Vagina (tissue), 2 donors: ENCODE measurements around the gene MMP10. TPM values are rescaled to one million over a fixed set of nuclear protein-coding genes. Genes with fewer than 3 reads are reported as not detected.

Experiments used
- DNase-seq, 2 donors: peaks; one replicate each; pipeline ENCODE4 v3.0.0-alpha.2; 2017; ENCODE audit errors: extremely low spot score in 2 of 2
- H3K27ac ChIP-seq: fragments of 200-600 bp; sonication (generic); one replicate; pipeline ENCODE4 v1.5.1; 2019
- H3K27me3 ChIP-seq: fragments of 200-600 bp; sonication (generic); one replicate; pipeline ENCODE4 v1.5.1; 2019
- H3K36me3 ChIP-seq, 2 donors: fragments of 200-600 bp; sonication (generic); one replicate each; pipeline ENCODE4 v1.5.1; 2017 to 2019
- H3K4me1 ChIP-seq: fragments of 200-600 bp; sonication (generic); one replicate; pipeline ENCODE4 v1.5.1; 2019
- H3K4me3 ChIP-seq, 2 donors: fragments of 200-600 bp; sonication (generic); 1 replicate in 1 of 2; 2 replicates in 1 of 2; pipeline ENCODE4 v1.5.1; 2016 to 2019
- H3K9me3 ChIP-seq: fragments of 200-600 bp; sonication (generic); one replicate; pipeline ENCODE4 v1.5.1; 2019
- CTCF ChIP-seq, 3 experiments: fragments of 450-650 bp in 2 of 3; fragments of 200-600 bp in 1 of 3; sonication (generic) in 1 of 3; IDR thresholded peaks; one replicate each; pipeline ENCODE4 v1.5.1; 2017 to 2019; ENCODE audit warnings: antibody characterized with exemption in 3 of 3, mild to moderate bottlenecking in 2 of 3, moderate library complexity in 2 of 3
- POLR2A ChIP-seq, 2 donors: fragments of 450-650 bp; IDR thresholded peaks; one replicate each; pipeline ENCODE4 v1.6.1; 2017; ENCODE audit warnings: antibody characterized with exemption in 2 of 2, mild to moderate bottlenecking in 2 of 2, moderate library complexity in 2 of 2
- POLR2AphosphoS5 ChIP-seq, 2 donors: sonication (generic); formaldehyde crosslinking; IDR thresholded peaks; one replicate each; pipeline ENCODE4 v1.9.0; 2017; ENCODE audit warnings: antibody characterized with exemption in 2 of 2, mild to moderate bottlenecking in 2 of 2, low read depth in 1 of 2; ENCODE audit not compliant: insufficient read depth in 1 of 2
- intact Hi-C: fragments of 100-400 bp; cut with DNase I; formaldehyde crosslinking; loops from one replicate; pipeline ENCODE4 v1.15.1; 2023
- total RNA-seq: library from RNA; depleted of rRNA; stranded (reverse); fragments of >200 nt; gene quantifications from one replicate; pipeline ENCODE4 v1.2.3, GENCODE V29; 2016

MMP10 gene
- total RNA-seq, 1 donor from 2014 or later, result not detected

GRCh38 chr11:102802341-102802740 lies 21.9 kb upstream of the MMP10 start:
- Histone ChIP-seq H3K4me1 (no peaks in the 10 kb centered on the region), H3K9me3 (no peaks in the 10 kb centered on the region), H3K36me3 (no peaks in the 10 kb centered on the region), H3K27me3 (no peaks in the 10 kb centered on the region), H3K27ac (no peak overlapping the region), H3K4me3 (no peak overlapping the region)
- no peak for DNase-seq
- intact Hi-C loops, result no loop called here
- TF ChIP-seq POLR2AphosphoS5 (IDR thresholded peaks at IDR 0.05; ENCODE audit: insufficient read depth in 1 of 2, low read depth in 1 of 2) (no peak), CTCF (IDR thresholded peaks at IDR 0.05) (no peak)

GRCh38 chr11:102800767-102801166 lies 20.3 kb upstream of the MMP10 start:
- H3K4me3 ChIP-seq, result no peak overlapping the region
- H3K27ac ChIP-seq, result no peak overlapping the region
- no peaks in the 10 kb centered on the region for H3K36me3 ChIP-seq
- H3K4me1 ChIP-seq, result no peaks in the 10 kb centered on the region
- intact Hi-C loops, result no loop called here
- no peak for TF ChIP-seq POLR2AphosphoS5 (IDR thresholded peaks at IDR 0.05; ENCODE audit: insufficient read depth in 1 of 2, low read depth in 1 of 2)
- TF ChIP-seq CTCF (IDR thresholded peaks at IDR 0.05), result no peak
- TF ChIP-seq POLR2A (IDR thresholded peaks at IDR 0.05), result no peak
- no peaks in the 10 kb centered on the region for H3K9me3 ChIP-seq
- no peak for DNase-seq
- no peaks in the 10 kb centered on the region for H3K27me3 ChIP-seq

GRCh38 chr11:102799681-102800340 lies 19.4 kb upstream of the MMP10 start:
- TF ChIP-seq POLR2A (IDR thresholded peaks at IDR 0.05) (no peak), POLR2AphosphoS5 (IDR thresholded peaks at IDR 0.05; ENCODE audit: insufficient read depth in 1 of 2, low read depth in 1 of 2) (no peak), CTCF (IDR thresholded peaks at IDR 0.05) (no peak)
- no peaks in the 10 kb centered on the region for H3K9me3 ChIP-seq
- no peak overlapping the region for H3K4me3 ChIP-seq
- H3K4me1 ChIP-seq, result no peaks in the 10 kb centered on the region
- H3K36me3 ChIP-seq, result no peaks in the 10 kb centered on the region
- no peak overlapping the region for H3K27ac ChIP-seq
- DNase-seq, result no peak
- intact Hi-C loops, result no loop called here
- H3K27me3 ChIP-seq, result no peaks in the 10 kb centered on the region

- H3K4me1 ChIP-seq, result no peaks in the 10 kb centered on the region
- no peak for TF ChIP-seq POLR2AphosphoS5 (IDR thresholded peaks at IDR 0.05; ENCODE audit: insufficient read depth in 1 of 2, low read depth in 1 of 2)
- no peak within 1 kb of the TSS for H3K4me3 ChIP-seq
- no peaks in the 10 kb centered on the region for H3K36me3 ChIP-seq
- intact Hi-C loops, result no loop called here
- no peaks in the 10 kb centered on the region for H3K27me3 ChIP-seq
- no peak within 1 kb of the TSS for H3K27ac ChIP-seq
- no peaks in the 10 kb centered on the region for H3K9me3 ChIP-seq
- DNase-seq, result no peak
Observed at GRCh38 chr11:102798012-102798746, 17.8 kb upstream of the MMP10 start, which contains the start of gene MMP1. MMP1 (minus strand) TSS chr11:102798160; CDS start chr11:102798092, 68 bp downstream.

GRCh38 chr11:102794382-102794781 lies 14.0 kb upstream of the MMP10 start:
- no peaks in the 10 kb centered on the region for H3K4me1 ChIP-seq
- no peaks in the 10 kb centered on the region for H3K36me3 ChIP-seq
- intact Hi-C loops, result no loop called here
- H3K27me3 ChIP-seq, result no peaks in the 10 kb centered on the region
- H3K9me3 ChIP-seq, result no peaks in the 10 kb centered on the region
- TF ChIP-seq POLR2A (IDR thresholded peaks at IDR 0.05), result no peak
- TF ChIP-seq POLR2AphosphoS5 (IDR thresholded peaks at IDR 0.05; ENCODE audit: insufficient read depth in 1 of 2, low read depth in 1 of 2), result no peak
- no peak for TF ChIP-seq CTCF (IDR thresholded peaks at IDR 0.05)
- H3K27ac ChIP-seq, result no peak overlapping the region
- H3K4me3 ChIP-seq, result no peak overlapping the region
- no peak for DNase-seq
